HEK293 (cell line): ENCODE data around the gene ADAMTS9.

Experiments
- CTCF ChIA-PET: fragments of 350-600 bp; formaldehyde crosslinking; extraction: SDS; loops from one replicate; lab custom pipeline; 2021; ENCODE audit warnings: antibody characterized with exemption; lab: Yijun Ruan, JAX
- POLR2A ChIA-PET: fragments of 300-600 bp; formaldehyde crosslinking; extraction: SDS; loops from one replicate; lab custom pipeline; 2020; ENCODE audit warnings: antibody characterized with exemption, inconsistent platforms; lab: Yijun Ruan, JAX
- H3K27ac ChIP-seq: fragments of 200-500 bp; sonication (Bioruptor generic); 2 replicates; pipeline ENCODE4 v1.5.1; 2014; ENCODE audit warnings: low read depth, low read length, control low read depth, inconsistent platforms; ENCODE audit errors: extremely low read depth
- H3K36me3 ChIP-seq, 2 experiments: fragments of 200-500 bp in 1 of 2; sonication (Bioruptor generic) in 1 of 2; 1 replicate in 1 of 2; 2 replicates in 1 of 2; pipeline ENCODE4 v1.5.1; 2014 to 2017; ENCODE audit warnings: inconsistent platforms in 2 of 2, low read length in 2 of 2; ENCODE audit not compliant: control insufficient read depth in 2 of 2, insufficient read depth in 1 of 2
- H3K4me1 ChIP-seq: fragments of 200-500 bp; sonication (Bioruptor generic); 2 replicates; pipeline ENCODE4 v1.5.1; 2014; ENCODE audit warnings: mild to moderate bottlenecking, low read length, inconsistent platforms; ENCODE audit not compliant: control insufficient read depth, insufficient read depth
- H3K4me3 ChIP-seq: 2 replicates; pipeline ENCODE4 v1.5.1; 2011; ENCODE audit warnings: low read depth, mild to moderate bottlenecking, control low read depth, low read length, moderate library complexity
- H3K9me3 ChIP-seq: fragments of 200-500 bp; sonication (Bioruptor generic); 2 replicates; pipeline ENCODE4 v1.5.1; 2014; ENCODE audit warnings: low read depth, low read length, inconsistent platforms; ENCODE audit not compliant: control insufficient read depth, insufficient read depth
- GLIS2 ChIP-seq: fragments of 450-650 bp; formaldehyde crosslinking; IDR thresholded peaks from 2 replicates; pipeline ENCODE4 v1.5.1; 2016; ENCODE audit warnings: missing biosample characterization, missing genetic modification characterization
- IKZF3 ChIP-seq: fragments of 450-650 bp; IDR thresholded peaks from 2 replicates; pipeline ENCODE4 v1.5.0; 2018; ENCODE audit warnings: missing biosample characterization, mild to moderate bottlenecking, missing genetic modification characterization, moderate library complexity
- KLF16 ChIP-seq: fragments of 450-650 bp; formaldehyde crosslinking; IDR thresholded peaks from 2 replicates; pipeline ENCODE4 v1.5.1; 2017; ENCODE audit warnings: missing biosample characterization, missing genetic modification characterization
- MEIS1 ChIP-seq: sonication (generic); formaldehyde crosslinking; IDR thresholded peaks from 2 replicates; pipeline ENCODE4 v1.8.1; 2022; ENCODE audit warnings: missing genetic modification reagents, mild to moderate bottlenecking, borderline replicate concordance
- SCRT2 ChIP-seq: fragments of 450-650 bp; formaldehyde crosslinking; IDR thresholded peaks from 2 replicates; pipeline ENCODE4 v1.5.1; 2016; ENCODE audit warnings: missing biosample characterization, missing genetic modification characterization
- SP3 ChIP-seq: fragments of 450-650 bp; formaldehyde crosslinking; IDR thresholded peaks from 2 replicates; pipeline ENCODE4 v1.5.1; 2016; ENCODE audit warnings: missing biosample characterization, missing genetic modification characterization
- TSHZ1 ChIP-seq: fragments of 450-650 bp; formaldehyde crosslinking; IDR thresholded peaks from 2 replicates; pipeline ENCODE4 v1.5.1; 2016; ENCODE audit warnings: missing biosample characterization, missing genetic modification characterization, borderline replicate concordance
- ZBTB1 ChIP-seq: fragments of 450-650 bp; formaldehyde crosslinking; IDR thresholded peaks from 2 replicates; pipeline ENCODE4 v1.5.1; 2016; ENCODE audit warnings: missing biosample characterization, missing genetic modification characterization
- ZBTB8A ChIP-seq: fragments of 450-650 bp; formaldehyde crosslinking; IDR thresholded peaks from 2 replicates; pipeline ENCODE4 v1.5.1; 2016; ENCODE audit warnings: missing biosample characterization, missing genetic modification characterization
- ZNF16 ChIP-seq: fragments of 450-650 bp; formaldehyde crosslinking; IDR thresholded peaks from 2 replicates; pipeline ENCODE4 v1.5.1; 2016; ENCODE audit warnings: low read depth, missing biosample characterization, missing genetic modification characterization
- ZNF175 ChIP-seq: fragments of 450-650 bp; formaldehyde crosslinking; IDR thresholded peaks from 2 replicates; pipeline ENCODE4 v1.5.1; 2016; ENCODE audit warnings: missing biosample characterization, missing genetic modification characterization
- ZNF19 ChIP-seq: fragments of 450-650 bp; formaldehyde crosslinking; IDR thresholded peaks from 2 replicates; pipeline ENCODE4; 2016; ENCODE audit warnings: missing biosample characterization, missing genetic modification characterization, low read depth
- ZNF2 ChIP-seq: fragments of 450-650 bp; formaldehyde crosslinking; IDR thresholded peaks from 2 replicates; pipeline ENCODE4 v1.5.1; 2016; ENCODE audit warnings: missing biosample characterization, missing genetic modification characterization
- ZNF214 ChIP-seq: fragments of 450-650 bp; formaldehyde crosslinking; IDR thresholded peaks from 2 replicates; pipeline ENCODE4 v1.5.1; 2017; ENCODE audit warnings: missing biosample characterization, mild to moderate bottlenecking, missing genetic modification characterization, borderline replicate concordance
- ZNF324 ChIP-seq: fragments of 450-650 bp; formaldehyde crosslinking; IDR thresholded peaks from 2 replicates; pipeline ENCODE4 v1.5.1; 2016; ENCODE audit warnings: missing biosample characterization, missing genetic modification characterization
- ZNF335 ChIP-seq: fragments of 450-650 bp; formaldehyde crosslinking; conservative IDR thresholded peaks from 2 replicates; pipeline ENCODE4 v1.5.1; 2016; ENCODE audit warnings: missing biosample characterization, missing genetic modification characterization
- ZNF354C ChIP-seq: fragments of 450-650 bp; formaldehyde crosslinking; IDR thresholded peaks from 2 replicates; pipeline ENCODE4 v1.5.1; 2016; ENCODE audit warnings: missing biosample characterization, missing genetic modification characterization, low read depth, borderline replicate concordance
- ZNF366 ChIP-seq: fragments of 450-650 bp; formaldehyde crosslinking; conservative IDR thresholded peaks from 2 replicates; pipeline ENCODE4 v1.5.1; 2016; ENCODE audit warnings: missing biosample characterization, missing genetic modification characterization
- ZNF391 ChIP-seq: fragments of 450-650 bp; formaldehyde crosslinking; IDR thresholded peaks from 2 replicates; pipeline ENCODE4 v1.5.1; 2016; ENCODE audit warnings: low read depth, missing biosample characterization, missing genetic modification characterization, borderline replicate concordance
- ZNF433 ChIP-seq: fragments of 450-650 bp; formaldehyde crosslinking; IDR thresholded peaks from 2 replicates; pipeline ENCODE4 v1.5.1; 2016; ENCODE audit warnings: missing biosample characterization, missing genetic modification characterization, low read depth
- ZNF529 ChIP-seq: fragments of 450-650 bp; formaldehyde crosslinking; IDR thresholded peaks from 2 replicates; pipeline ENCODE4 v1.5.1; 2017; ENCODE audit warnings: missing genetic modification characterization, missing biosample characterization; ENCODE audit not compliant: insufficient replicate concordance
- ZNF777 ChIP-seq: fragments of 450-650 bp; formaldehyde crosslinking; IDR thresholded peaks from 2 replicates; pipeline ENCODE4 v1.5.1; 2017; ENCODE audit warnings: missing biosample characterization, missing genetic modification characterization, borderline replicate concordance
- ZNF785 ChIP-seq: fragments of 450-650 bp; formaldehyde crosslinking; IDR thresholded peaks from 2 replicates; pipeline ENCODE4 v1.5.1; 2016; ENCODE audit warnings: missing biosample characterization, missing genetic modification characterization
- ZNF843 ChIP-seq: fragments of 450-650 bp; formaldehyde crosslinking; IDR thresholded peaks from 2 replicates; pipeline ENCODE4 v1.5.1; 2016; ENCODE audit warnings: missing biosample characterization, missing genetic modification characterization
- ZSCAN5A ChIP-seq: fragments of 450-650 bp; formaldehyde crosslinking; IDR thresholded peaks from 2 replicates; pipeline ENCODE4 v1.5.1; 2016; ENCODE audit warnings: missing biosample characterization, missing genetic modification characterization
- TF ChIP-seq, protein P1 (sequence below): fragments of 450-650 bp; formaldehyde crosslinking; IDR thresholded peaks from 2 replicates; pipeline ENCODE4 v1.5.1; 2017; ENCODE audit warnings: missing biosample characterization, missing genetic modification characterization
- TF ChIP-seq, protein P2 (sequence below): fragments of 450-650 bp; formaldehyde crosslinking; IDR thresholded peaks from 2 replicates; pipeline ENCODE4 v1.5.1; 2016; ENCODE audit warnings: missing biosample characterization, missing genetic modification characterization

The ADAMTS9 gene

GRCh38 chr3:64506255-64506654 lies 181.5 kb downstream of the ADAMTS9 start (continued):
- TF ChIP-seq ZSCAN5A (tag by site-specific recombination) (no peak), ZNF777 (tag by site-specific recombination) (no peak), GLIS2 (tag by site-specific recombination) (no peak), ZBTB1 (tag by site-specific recombination) (no peak), KLF16 (no peak), SCRT2 (no peak), ZNF335 (tag by site-specific recombination) (no peak)
- TF ChIP-seq, protein P1, sequence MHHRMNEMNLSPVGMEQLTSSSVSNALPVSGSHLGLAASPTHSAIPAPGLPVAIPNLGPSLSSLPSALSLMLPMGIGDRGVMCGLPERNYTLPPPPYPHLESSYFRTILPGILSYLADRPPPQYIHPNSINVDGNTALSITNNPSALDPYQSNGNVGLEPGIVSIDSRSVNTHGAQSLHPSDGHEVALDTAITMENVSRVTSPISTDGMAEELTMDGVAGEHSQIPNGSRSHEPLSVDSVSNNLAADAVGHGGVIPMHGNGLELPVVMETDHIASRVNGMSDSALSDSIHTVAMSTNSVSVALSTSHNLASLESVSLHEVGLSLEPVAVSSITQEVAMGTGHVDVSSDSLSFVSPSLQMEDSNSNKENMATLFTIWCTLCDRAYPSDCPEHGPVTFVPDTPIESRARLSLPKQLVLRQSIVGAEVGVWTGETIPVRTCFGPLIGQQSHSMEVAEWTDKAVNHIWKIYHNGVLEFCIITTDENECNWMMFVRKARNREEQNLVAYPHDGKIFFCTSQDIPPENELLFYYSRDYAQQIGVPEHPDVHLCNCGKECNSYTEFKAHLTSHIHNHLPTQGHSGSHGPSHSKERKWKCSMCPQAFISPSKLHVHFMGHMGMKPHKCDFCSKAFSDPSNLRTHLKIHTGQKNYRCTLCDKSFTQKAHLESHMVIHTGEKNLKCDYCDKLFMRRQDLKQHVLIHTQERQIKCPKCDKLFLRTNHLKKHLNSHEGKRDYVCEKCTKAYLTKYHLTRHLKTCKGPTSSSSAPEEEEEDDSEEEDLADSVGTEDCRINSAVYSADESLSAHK: no peak

DNA sequence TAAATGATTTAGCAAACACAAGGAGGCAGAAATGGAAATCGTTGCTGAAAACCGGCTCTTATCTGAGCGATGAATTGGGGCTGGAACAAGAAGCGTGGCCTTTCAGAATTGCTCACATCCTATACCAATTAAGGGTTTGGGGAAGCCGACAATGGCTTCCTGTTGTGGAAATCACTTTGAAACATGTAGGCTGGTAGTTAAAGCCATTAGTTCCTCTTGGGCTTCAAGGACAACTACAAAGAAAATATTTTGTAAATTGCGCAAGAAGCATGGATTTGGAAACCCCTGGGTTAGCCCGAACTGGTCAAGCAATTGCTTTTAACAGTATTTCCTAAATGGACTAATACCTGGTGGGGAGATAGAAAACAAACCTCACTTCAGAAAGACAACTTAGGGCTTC lies 182.4 kb downstream of the ADAMTS9 start:
- CTCF ChIA-PET: no interaction called here
- Histone ChIP-seq H3K36me3 (no peaks in the 10 kb centered on the region), H3K27ac (no peak overlapping the region), H3K4me3 (no peak overlapping the region), H3K4me1 (peaks cover 6% of the 10 kb centered on the region), H3K9me3 (no peaks in the 10 kb centered on the region)
- POLR2A ChIA-PET: no interaction called here
- TF ChIP-seq ZNF354C (tag by site-specific recombination) (no peak), ZNF433 (no peak), ZNF175 (no peak), ZNF16 (tag by site-specific recombination) (no peak), IKZF3 (tag by site-specific recombination) (no peak), ZNF2 (tag by site-specific recombination) (no peak), ZNF324 (no peak), ZNF843 (tag by site-specific recombination) (no peak), ZNF785 (tag by site-specific recombination) (no peak), SP3 (tag by site-specific recombination) (no peak), ZNF214 (tag by site-specific recombination) (no peak)
- TF ChIP-seq, protein P2, sequence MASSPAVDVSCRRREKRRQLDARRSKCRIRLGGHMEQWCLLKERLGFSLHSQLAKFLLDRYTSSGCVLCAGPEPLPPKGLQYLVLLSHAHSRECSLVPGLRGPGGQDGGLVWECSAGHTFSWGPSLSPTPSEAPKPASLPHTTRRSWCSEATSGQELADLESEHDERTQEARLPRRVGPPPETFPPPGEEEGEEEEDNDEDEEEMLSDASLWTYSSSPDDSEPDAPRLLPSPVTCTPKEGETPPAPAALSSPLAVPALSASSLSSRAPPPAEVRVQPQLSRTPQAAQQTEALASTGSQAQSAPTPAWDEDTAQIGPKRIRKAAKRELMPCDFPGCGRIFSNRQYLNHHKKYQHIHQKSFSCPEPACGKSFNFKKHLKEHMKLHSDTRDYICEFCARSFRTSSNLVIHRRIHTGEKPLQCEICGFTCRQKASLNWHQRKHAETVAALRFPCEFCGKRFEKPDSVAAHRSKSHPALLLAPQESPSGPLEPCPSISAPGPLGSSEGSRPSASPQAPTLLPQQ (tag by site-specific recombination): no peak

DNA sequence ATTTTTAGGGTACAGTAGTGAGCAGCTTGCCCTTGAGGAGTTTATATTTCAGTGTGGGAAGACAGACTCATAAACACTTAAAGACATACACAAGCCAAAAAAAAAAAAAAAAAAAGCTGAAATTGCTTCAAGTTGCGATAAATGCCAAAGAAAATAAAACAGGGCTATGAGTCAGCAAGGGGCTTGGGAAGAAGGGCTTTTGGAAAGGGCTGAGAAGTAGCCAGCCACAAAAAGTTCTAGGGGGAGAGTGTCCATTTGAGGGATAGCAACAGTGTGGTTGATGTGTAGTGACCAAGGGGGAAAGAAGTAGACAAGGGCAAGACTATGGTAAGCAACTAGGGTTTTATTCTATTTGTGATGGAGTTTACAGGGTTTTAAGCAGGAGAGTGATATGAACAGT lies 185.5 kb downstream of the ADAMTS9 start:
- ChIA-PET CTCF (interaction anchor here (1.1 kb wide), 1 partner anchor 29 kb away, joined by 5 read pairs; no protein-coding TSS in a partner anchor), POLR2A (no interaction called here)
- no peak overlapping the region for H3K4me3 ChIP-seq
- TF ChIP-seq MEIS1 (CRISPR knock-in tag) (no peak), ZNF366 (no peak), ZNF335 (tag by site-specific recombination) (peak; percentile 11; the same call in 1 of the 2 replicates), ZBTB8A (peak; percentile 41; the same call in 1 of the 2 replicates), ZNF391 (tag by site-specific recombination) (no peak), ZNF19 (tag by site-specific recombination) (no peak), ZNF16 (tag by site-specific recombination) (peak; percentile 74), TSHZ1 (no peak), ZNF529 (tag by site-specific recombination) (no peak)
- H3K36me3 ChIP-seq: no peaks in the 10 kb centered on the region
- H3K27ac ChIP-seq: no peak overlapping the region
- peaks cover 6% of the 10 kb centered on the region for H3K4me1 ChIP-seq
- H3K9me3 ChIP-seq: no peaks in the 10 kb centered on the region
